ENCODE data around the gene MOGAT2.
"Not testable (repeated sequence)": the region's sequence is repeated elsewhere in the genome, so short reads cannot be mapped to it uniquely, and the experiment has no call there.

Gene MOGAT2

DNA sequence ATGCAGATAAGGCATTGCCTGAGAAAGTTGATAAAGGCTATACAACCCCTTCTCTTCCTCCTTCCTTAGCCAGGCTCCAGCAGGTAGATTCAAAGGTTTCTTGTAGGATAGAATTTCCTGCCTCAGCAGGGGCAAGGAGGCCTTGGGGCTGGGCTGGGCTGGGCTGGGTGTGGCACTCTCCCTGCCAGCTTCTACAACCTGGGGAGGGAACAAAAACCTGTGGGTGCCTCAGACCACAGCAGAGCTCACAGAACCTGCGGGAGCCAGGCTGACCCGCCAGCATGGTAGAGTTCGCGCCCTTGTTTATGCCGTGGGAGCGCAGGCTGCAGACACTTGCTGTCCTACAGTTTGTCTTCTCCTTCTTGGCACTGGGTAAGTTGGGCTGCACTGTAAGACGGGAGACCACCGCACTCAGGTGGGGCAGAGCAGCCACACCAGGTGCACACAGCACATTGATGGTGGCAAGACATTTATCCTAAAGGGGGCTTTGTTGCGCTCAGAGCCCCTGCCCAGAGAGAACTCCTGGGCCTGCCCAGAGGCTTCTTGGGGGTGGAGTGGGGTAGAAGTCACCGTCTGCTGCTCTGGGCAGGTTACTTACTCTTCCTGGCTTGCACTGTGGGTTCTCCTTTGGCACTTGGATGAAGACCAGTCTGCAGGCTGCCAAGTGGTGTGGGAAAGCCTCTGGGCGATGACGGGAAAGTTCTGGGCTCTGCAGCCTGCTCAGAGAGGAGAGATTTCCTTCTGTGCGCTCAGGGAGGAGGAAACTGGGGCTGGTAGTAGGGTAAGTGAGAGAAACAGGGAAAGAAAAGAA is at the start of gene MOGAT2:
TSS of gene MOGAT2 (plus strand) at position 231 of the 811 bp plus-strand sequence. CDS start at position 282, 51 bp downstream.
- Mint-ChIP-seq H3K4me3 (no peak within 1 kb of the TSS), H3K27me3 (no peaks in the 10 kb centered on the region), H3K27ac (no peak within 1 kb of the TSS), H3K4me1 (no peaks in the 10 kb centered on the region), H3K9me3 (no peaks in the 10 kb centered on the region), H3K36me3 (ENCODE audit: low read depth) (no peaks in the 10 kb centered on the region)
- ATAC-seq (no peak), DNase-seq (no peak)

DNA sequence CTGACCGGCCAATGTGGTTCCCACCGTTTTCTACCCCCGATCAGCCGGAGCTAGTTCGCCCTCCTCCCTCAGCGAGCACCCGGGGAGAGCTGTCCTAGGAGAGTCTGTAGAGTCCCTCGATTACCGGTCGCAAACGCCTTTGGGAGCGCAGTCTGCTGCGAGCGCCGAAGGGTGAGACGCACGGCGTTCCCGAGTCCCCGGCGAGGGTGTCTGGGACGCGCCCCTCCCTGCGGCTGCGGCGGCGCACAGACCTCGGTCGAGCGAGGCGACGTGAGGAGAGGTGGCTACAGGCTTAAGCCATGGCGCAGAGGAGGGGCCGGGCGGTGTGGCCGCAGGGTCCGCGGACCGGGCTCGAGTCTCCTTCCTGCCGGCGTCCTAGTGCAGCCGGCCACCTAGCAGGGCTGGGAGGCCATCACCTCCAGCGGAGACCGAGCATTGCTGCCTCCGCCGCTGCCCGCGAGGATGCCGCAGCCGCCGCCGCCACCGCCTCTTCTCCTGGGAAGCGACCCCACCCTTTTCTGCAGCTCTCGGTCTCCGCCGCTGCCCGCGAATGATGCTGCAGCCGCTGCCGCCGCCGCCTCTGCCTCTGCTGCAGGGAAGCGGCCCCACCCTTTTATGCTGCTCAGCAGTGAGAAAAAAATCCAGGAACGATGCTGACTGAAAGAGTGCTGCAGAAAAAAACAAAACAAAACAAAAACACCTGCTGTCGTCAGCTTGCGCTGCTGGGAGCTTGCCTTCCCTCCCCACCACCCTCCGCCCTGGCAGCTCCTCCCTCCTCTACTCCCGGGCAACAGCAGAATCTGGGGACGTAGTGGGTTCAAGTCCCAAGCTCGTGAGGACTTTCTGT is 49.0 kb upstream of the MOGAT2 start, which contains the start of gene MAP6:
TSS of gene MAP6 (minus strand) at position 588 of the 847 bp plus-strand sequence. CDS start 669 bp downstream, outside the sequence.
- Mint-ChIP-seq H3K4me3 (peak within 1 kb of the TSS; percentile 79), H3K27me3 (peaks cover 71% of the 10 kb centered on the region), H3K9me3 (no peaks in the 10 kb centered on the region), H3K4me1 (peaks cover 12% of the 10 kb centered on the region), H3K36me3 (ENCODE audit: low read depth) (no peaks in the 10 kb centered on the region), H3K27ac (no peak within 1 kb of the TSS)
- DNase-seq (peak; percentile 33), ATAC-seq (peak; percentile 38)

DNA sequence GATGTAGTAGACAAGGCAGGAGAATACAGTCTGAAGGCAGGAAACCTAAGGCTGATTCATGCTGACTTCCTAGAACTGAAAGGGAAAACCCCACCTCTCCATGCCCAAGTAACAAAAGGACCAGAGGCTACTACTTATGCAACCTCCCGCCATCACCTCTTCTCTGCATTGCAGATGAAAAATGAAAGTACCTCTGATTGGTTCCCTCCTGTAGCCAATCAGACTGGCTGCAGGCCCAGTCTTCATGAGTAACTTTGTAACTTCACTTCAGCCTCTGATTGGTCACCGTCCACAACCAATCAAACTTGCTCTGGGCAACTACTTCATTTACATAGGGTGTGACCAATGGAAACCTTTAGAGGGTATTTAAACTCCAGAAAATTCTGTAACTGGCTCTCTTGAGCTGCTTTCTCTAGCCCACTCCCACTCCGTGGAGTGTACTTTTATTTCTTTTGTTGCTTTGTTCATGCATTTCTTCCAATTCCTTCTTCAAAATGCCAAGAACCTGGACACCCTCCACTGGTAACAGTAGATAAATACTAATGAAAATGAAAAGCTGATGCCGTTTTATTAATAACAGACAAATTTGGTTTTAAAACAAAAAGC is 43.6 kb upstream of the MOGAT2 start:
- Mint-ChIP-seq H3K36me3 (ENCODE audit: low read depth) (peaks cover 3% of the 10 kb centered on the region), H3K27ac (peak overlapping the region; percentile 66), H3K4me3 (peak overlapping the region; percentile 20), H3K4me1 (peaks cover 9% of the 10 kb centered on the region), H3K27me3 (peaks cover 53% of the 10 kb centered on the region), H3K9me3 (no peaks in the 10 kb centered on the region)
- DNase-seq (peak; percentile 18), ATAC-seq (peak; percentile 92)

DNA sequence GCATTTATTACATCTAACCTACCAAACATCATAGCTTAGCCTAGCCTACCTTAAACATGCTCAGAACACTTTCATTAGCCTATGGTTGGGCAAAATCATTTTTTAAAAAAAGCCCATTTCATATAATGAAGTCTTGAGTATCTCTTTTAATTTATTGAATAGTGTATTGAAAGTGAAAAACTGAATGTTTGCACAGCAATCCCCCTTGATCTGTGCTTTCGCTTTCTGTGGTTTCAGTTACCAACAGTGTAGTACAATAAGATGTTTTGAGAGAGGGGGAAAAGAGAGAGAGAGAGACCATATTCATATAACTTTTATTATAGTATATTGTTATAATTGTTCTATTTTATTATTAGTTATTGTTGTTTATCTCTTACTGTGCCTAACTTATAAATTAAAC is 40.4 kb upstream of the MOGAT2 start:
- H3K9me3 Mint-ChIP-seq, result no peaks in the 10 kb centered on the region
- peaks cover 35% of the 10 kb centered on the region for H3K27me3 Mint-ChIP-seq
- peaks cover 3% of the 10 kb centered on the region for H3K36me3 Mint-ChIP-seq (ENCODE audit: low read depth)
- no peak overlapping the region for H3K27ac Mint-ChIP-seq
- ATAC-seq (no peak), DNase-seq (no peak)
- H3K4me1 Mint-ChIP-seq, result peaks cover 9% of the 10 kb centered on the region
- H3K4me3 Mint-ChIP-seq, result no peak overlapping the region

DNA sequence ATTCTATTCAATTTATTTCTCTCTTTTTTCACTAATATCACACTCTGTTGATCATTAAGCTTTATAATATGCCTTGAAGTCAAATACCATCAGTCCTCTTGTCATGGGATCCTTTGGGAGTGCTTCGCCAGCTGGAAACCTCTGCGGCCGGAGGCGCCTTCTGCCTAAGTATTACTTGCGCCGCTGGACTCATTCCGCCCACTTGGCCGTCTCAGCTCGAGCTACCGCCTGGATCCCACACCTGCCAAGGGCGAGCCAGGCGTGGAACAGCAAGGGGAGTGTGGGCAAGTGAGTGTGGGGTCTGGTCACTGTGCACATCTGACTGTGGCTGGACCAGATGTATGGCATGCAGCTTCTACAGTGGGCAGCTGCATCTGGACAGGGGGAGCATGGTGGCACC is 39.7 kb upstream of the MOGAT2 start:
- DNase-seq, result no peak
- H3K27me3 Mint-ChIP-seq, result peaks cover 37% of the 10 kb centered on the region
- ATAC-seq, result no peak
- H3K4me1 Mint-ChIP-seq, result peaks cover 9% of the 10 kb centered on the region
- no peaks in the 10 kb centered on the region for H3K9me3 Mint-ChIP-seq
- peaks cover 3% of the 10 kb centered on the region for H3K36me3 Mint-ChIP-seq (ENCODE audit: low read depth)
- H3K4me3 Mint-ChIP-seq, result no peak overlapping the region
- H3K27ac Mint-ChIP-seq, result no peak overlapping the region

DNA sequence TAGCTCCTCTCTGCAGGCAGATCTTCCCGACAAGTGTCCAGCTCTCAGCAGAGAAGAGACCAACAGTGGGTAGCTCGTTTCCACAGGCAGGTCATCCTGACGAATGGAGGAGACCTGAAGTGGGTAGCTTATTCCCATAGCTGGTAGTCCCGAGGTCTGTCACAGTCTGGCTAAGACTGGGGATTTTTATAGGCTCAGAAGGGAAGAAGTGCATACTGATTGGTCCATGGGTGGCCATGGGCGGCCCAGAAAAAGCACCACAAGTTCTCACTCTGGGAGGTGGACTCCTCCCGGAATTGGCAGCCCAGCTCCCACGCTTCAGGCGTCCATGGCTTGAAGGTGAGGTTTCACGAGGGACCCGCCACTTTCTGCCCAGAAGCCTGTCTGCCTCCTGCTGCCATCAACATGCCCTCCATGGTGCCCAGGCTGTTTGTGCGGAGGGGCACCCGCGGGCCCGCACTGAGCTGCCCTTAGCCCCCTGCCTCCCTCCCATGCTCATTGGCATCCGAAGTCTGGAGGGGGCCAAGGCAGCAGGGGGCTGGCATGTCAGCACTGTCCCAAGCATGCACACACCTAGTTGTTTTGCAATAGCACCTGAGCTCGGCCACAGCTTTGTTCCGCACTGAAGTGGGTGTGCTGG is 38.9 kb upstream of the MOGAT2 start:
- H3K9me3 Mint-ChIP-seq, result no peaks in the 10 kb centered on the region
- ATAC-seq (no peak), DNase-seq (no peak)
- peaks cover 38% of the 10 kb centered on the region for H3K27me3 Mint-ChIP-seq
- peaks cover 6% of the 10 kb centered on the region for H3K4me1 Mint-ChIP-seq
- H3K4me3 Mint-ChIP-seq, result no peak overlapping the region
- no peak overlapping the region for H3K27ac Mint-ChIP-seq
- peaks cover 3% of the 10 kb centered on the region for H3K36me3 Mint-ChIP-seq (ENCODE audit: low read depth)

DNA sequence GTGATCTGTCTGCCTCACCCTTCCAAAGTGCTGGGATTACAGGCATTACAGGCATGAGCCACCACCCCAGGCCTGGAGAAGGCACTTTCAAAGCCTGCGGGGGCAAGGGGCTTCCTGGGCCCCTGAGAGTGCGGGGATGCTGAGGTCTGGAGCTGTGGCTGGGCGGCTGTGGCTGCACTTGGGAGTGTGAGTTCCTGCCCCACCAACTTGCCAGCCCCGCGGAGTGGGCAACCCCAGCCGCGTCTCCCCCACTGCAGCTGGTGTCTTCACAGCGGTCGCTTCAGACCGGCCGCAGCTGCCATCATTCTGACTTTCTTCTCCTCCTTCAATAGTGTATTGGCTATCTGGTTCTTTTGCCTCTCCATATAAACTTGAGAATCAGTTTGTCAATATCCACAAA is 38.1 kb upstream of the MOGAT2 start:
- Mint-ChIP-seq H3K4me1 (no peaks in the 10 kb centered on the region), H3K36me3 (ENCODE audit: low read depth) (no peaks in the 10 kb centered on the region), H3K27ac (no peak overlapping the region), H3K4me3 (no peak overlapping the region), H3K9me3 (no peaks in the 10 kb centered on the region), H3K27me3 (peaks cover 40% of the 10 kb centered on the region)
- ATAC-seq, result no peak
- DNase-seq, result no peak

DNA sequence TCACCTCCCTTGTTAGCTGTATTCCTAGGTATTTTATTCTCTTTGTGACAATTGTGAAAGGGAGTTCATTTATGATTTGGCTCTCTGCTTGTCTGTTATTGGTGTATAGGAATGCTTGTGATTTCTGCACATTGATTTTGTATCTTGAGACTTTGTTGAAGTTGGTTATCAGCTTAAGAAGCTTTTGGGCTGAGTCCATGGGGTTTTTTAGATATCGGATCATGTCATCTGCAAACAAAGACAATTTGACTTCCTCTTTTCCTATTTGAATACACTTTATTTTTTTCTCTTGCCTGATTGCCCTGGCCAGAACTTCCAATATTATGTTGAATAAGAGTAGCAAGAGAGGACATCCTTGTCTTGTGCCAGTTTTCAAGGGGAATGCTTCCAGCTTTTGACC is 33.8 kb upstream of the MOGAT2 start:
- not testable (repeated sequence) for H3K27ac Mint-ChIP-seq; DNase-seq; H3K4me1 Mint-ChIP-seq; H3K36me3 Mint-ChIP-seq (ENCODE audit: low read depth); ATAC-seq; H3K4me3 Mint-ChIP-seq
- Mint-ChIP-seq H3K9me3 (peaks cover 17% of the 10 kb centered on the region), H3K27me3 (peaks cover 50% of the 10 kb centered on the region)

DNA sequence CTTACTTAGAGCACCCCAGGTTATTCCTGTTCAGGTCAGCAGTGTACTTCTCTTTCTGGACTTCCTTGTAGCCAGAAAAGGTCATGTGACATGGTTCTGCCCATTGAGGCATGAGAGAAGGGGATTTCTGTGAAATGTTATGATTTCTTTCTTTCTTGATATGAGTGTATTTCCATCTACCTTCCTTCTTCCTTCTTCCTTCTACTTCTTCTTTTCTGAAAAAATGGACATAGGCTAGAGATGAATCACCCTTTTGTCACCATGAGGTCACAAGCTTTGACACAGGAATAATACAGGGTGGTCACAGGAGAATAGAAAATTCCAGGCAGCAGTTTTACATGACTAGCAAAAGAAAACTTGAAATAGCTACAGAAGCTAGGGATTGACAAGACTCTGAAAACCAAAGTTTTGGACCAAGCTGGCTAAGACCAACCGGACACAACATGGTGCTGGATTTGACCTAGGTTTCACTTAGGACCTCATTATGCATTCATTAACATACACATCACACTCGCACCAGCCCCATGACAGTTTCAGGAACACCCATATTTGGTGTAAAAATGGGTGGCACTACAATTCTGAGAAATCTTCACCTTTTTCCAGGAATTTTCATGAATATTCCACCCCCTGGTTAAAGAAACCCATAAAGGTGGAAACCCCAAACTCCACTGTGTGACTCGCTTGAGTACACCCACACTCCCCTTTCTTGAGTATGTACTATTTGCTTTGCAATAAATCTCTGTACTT is 27.6 kb upstream of the MOGAT2 start:
- DNase-seq (no peak), ATAC-seq (peak; percentile 77)
- Mint-ChIP-seq H3K4me1 (peaks cover 21% of the 10 kb centered on the region), H3K27me3 (peaks cover 48% of the 10 kb centered on the region), H3K36me3 (ENCODE audit: low read depth) (peaks cover 6% of the 10 kb centered on the region), H3K9me3 (peaks cover 16% of the 10 kb centered on the region), H3K4me3 (peak overlapping the region; percentile 28), H3K27ac (peak overlapping the region; percentile 37)

DNA sequence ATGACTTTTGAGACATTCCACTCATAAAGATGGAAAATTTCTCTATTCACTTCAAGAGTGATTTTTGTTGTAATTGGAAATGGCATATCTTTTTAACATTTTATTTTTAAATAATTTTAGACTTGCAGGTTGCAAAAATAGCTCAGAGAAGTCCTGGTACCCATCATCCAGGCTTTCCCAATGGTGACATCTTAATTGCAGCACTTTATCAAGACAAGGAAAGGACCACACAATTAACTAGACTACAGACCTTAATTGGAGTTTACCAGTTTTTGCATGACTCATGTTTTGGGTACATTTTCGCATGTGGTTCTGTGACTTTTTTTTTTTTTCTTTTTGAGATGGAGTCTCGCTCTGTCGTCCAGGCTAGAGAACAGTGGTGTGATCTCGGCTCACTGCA is 25.8 kb upstream of the MOGAT2 start:
- DNase-seq (no peak), ATAC-seq (no peak)
- Mint-ChIP-seq H3K27ac (no peak overlapping the region), H3K4me1 (peaks cover 21% of the 10 kb centered on the region), H3K9me3 (peaks cover 1% of the 10 kb centered on the region), H3K36me3 (ENCODE audit: low read depth) (no peaks in the 10 kb centered on the region), H3K4me3 (no peak overlapping the region), H3K27me3 (peaks cover 50% of the 10 kb centered on the region)

DNA sequence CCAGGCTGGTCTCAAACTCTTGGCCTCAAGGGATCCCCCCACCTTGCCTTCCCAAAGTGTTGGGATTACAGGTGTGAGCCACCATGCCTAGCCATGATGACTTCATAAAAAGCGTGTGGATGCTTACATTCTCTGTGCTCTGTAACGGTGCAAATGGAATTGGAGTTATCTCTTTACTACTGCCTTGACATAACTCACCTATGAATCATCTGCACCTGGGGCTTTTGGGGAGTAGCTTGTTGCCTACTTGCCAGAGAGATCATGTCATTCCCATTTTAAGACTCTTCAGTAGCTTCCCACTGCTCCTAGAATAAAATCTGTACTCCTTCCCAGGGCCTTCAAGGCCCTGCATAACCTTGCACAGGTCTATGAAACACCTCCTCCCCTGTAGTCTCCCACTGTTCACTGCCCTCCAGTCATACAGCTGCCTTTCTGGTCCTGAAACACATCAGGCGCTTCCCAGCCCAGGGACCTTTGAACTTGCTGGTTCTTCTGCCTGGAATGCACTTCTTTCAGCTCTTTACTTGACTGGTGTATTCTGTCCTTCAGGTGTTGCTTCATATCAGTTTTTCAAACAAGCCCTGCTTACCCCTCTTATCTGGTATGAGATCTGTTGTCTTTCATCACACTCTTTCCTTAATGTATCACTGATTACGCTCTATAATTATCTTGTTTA is 19.6 kb upstream of the MOGAT2 start:
- ATAC-seq (no peak), DNase-seq (no peak)
- H3K4me1 Mint-ChIP-seq, result no peaks in the 10 kb centered on the region
- H3K27me3 Mint-ChIP-seq, result peaks cover 44% of the 10 kb centered on the region
- no peak overlapping the region for H3K4me3 Mint-ChIP-seq
- no peaks in the 10 kb centered on the region for H3K36me3 Mint-ChIP-seq (ENCODE audit: low read depth)
- no peak overlapping the region for H3K27ac Mint-ChIP-seq
- no peaks in the 10 kb centered on the region for H3K9me3 Mint-ChIP-seq

DNA sequence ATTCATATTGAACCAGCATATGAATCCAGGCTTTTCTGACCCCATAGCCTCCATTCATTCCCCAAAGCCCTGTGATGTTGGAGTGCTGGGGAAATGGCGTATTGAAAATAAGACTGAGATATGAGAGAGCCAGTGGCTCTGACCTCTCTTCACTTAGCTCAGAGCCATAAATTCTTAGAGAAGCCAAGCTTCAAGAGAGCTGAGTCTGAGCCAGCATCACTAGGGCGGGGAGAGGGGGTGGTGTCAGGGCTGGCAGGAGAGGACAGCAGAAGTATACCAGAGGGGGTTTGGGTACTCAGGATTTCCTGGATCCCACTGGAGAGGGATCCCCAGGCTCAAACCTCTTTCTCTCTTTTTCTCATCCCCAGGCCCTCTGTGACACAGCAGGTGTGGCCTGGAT is 16.7 kb upstream of the MOGAT2 start:
- no peaks in the 10 kb centered on the region for H3K4me1 Mint-ChIP-seq
- H3K4me3 Mint-ChIP-seq, result no peak overlapping the region
- H3K36me3 Mint-ChIP-seq (ENCODE audit: low read depth), result no peaks in the 10 kb centered on the region
- H3K27ac Mint-ChIP-seq, result no peak overlapping the region
- ATAC-seq (no peak), DNase-seq (no peak)
- H3K27me3 Mint-ChIP-seq, result peaks cover 25% of the 10 kb centered on the region
- no peaks in the 10 kb centered on the region for H3K9me3 Mint-ChIP-seq

DNA sequence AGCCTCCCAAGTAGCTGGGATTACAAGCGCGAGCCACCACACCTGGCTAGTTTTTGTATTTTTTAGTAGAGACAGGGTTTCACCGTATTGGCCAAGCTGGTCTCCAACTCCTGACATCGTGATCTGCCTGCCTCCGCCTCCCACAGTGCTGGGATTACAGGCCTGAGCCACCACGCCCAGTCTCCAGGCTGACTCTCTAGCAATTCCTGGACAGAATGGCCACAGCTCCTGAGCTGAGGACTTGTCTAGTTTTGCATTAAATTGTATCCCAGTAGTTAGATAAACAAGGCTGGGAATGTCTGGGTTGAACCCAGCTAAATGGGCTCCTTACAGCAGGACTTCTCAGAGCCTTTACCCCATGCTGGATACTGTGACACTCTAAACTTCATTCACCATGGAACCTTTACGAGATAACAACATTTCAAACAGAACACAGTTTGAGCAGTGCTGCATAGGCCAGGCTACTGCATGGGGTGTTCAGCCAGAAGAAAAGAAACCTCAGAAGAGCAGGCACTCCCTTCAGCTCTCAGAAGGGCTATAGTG is 13.9 kb upstream of the MOGAT2 start:
- Mint-ChIP-seq H3K27ac (no peak overlapping the region), H3K4me1 (peaks cover 2% of the 10 kb centered on the region), H3K9me3 (no peaks in the 10 kb centered on the region), H3K4me3 (no peak overlapping the region), H3K36me3 (ENCODE audit: low read depth) (no peaks in the 10 kb centered on the region), H3K27me3 (peaks cover 7% of the 10 kb centered on the region)
- no peak for DNase-seq
- ATAC-seq, result no peak
